Cardiac muscle cell (in vitro differentiated cells and primary cell): Measurements from ENCODE around the gene CNTNAP2. TPM values are rescaled to one million over a fixed set of nuclear protein-coding genes. Genes with fewer than 3 reads are reported as not detected.

ENCODE experiments used
- DNase-seq, 2 donors: peaks; one replicate each; pipeline versions ENCODE4 v3.0.0 to v3.0.0-alpha.2; 2010 to 2017; ENCODE audit warnings: low read depth in 1 of 2, low spot score in 1 of 2
- H3K27ac ChIP-seq: fragments of 200-600 bp; sonication (generic); 2 replicates; pipeline ENCODE4 v1.5.1; 2016
- H3K27me3 ChIP-seq: fragments of 200-600 bp; sonication (generic); 2 replicates; pipeline ENCODE4 v1.6.0; 2016; ENCODE audit warnings: control low read depth
- H3K36me3 ChIP-seq: fragments of 200-600 bp; sonication (generic); 2 replicates; pipeline ENCODE4 v1.5.1; 2016; ENCODE audit warnings: control low read depth
- H3K4me1 ChIP-seq: fragments of 200-600 bp; sonication (generic); 2 replicates; pipeline ENCODE4 v1.8.1; 2017; ENCODE audit warnings: low read depth, mild to moderate bottlenecking, mixed run types
- H3K4me3 ChIP-seq: fragments of 200-600 bp; sonication (generic); 2 replicates; pipeline ENCODE4 v1.5.1; 2016; ENCODE audit warnings: mild to moderate bottlenecking
- H3K9me3 ChIP-seq: fragments of 200-600 bp; sonication (generic); 2 replicates; pipeline ENCODE4 v1.5.1; 2017; ENCODE audit warnings: low read depth, mild to moderate bottlenecking, control low read depth
- CTCF ChIP-seq: IDR thresholded peaks from 2 replicates; pipeline ENCODE4 v1.5.1; 2012; ENCODE audit warnings: low read depth, mild to moderate bottlenecking, low read length
- polyA plus RNA-seq: library from polyadenylated mRNA; unstranded; fragments of >200 nt; fragmentation: Nextera tagmentation; extraction: Ambion mirVana; gene quantifications from 2 replicates; pipeline ENCODE4 v1.2.1, GENCODE V29; 2016
- total RNA-seq: library from RNA; depleted of rRNA; stranded (reverse); fragments of >200 nt; gene quantifications from 2 replicates; pipeline ENCODE4 v1.2.3, GENCODE V29; 2016

CNTNAP2 gene
- total and polyA plus RNA-seq, 2 experiments from 2014 or later: 4.8 to 5.1 TPM

- no peak overlapping the region for H3K27ac ChIP-seq
- H3K27me3 ChIP-seq: no peaks in the 10 kb centered on the region
- peak in 1 of 2 donors; percentile 42 for DNase-seq
These were observed 12.7 kb downstream of the CNTNAP2 start for GRCh38 chr7:146129296-146129695.

GRCh38 chr7:146129997-146130396 is 13.4 kb downstream of the CNTNAP2 start:
- H3K4me1 ChIP-seq: no peaks in the 10 kb centered on the region
- no peak overlapping the region for H3K27ac ChIP-seq
- H3K27me3 ChIP-seq: no peaks in the 10 kb centered on the region
- no peak overlapping the region for H3K4me3 ChIP-seq
- no peak for TF ChIP-seq CTCF
- no peak for DNase-seq
- H3K9me3 ChIP-seq: no peaks in the 10 kb centered on the region
- H3K36me3 ChIP-seq: no peaks in the 10 kb centered on the region

More at GRCh38 chr7:146129296-146129695, 12.7 kb downstream of the CNTNAP2 start:
- H3K36me3 ChIP-seq: no peaks in the 10 kb centered on the region
- H3K4me3 ChIP-seq: no peak overlapping the region
- TF ChIP-seq CTCF: no peak
- H3K4me1 ChIP-seq: no peaks in the 10 kb centered on the region
- H3K9me3 ChIP-seq: no peaks in the 10 kb centered on the region

- H3K27me3 ChIP-seq: no peaks in the 10 kb centered on the region
- H3K9me3 ChIP-seq: no peaks in the 10 kb centered on the region
- no peak overlapping the region for H3K4me3 ChIP-seq
- H3K4me1 ChIP-seq: no peaks in the 10 kb centered on the region
- no peak for DNase-seq
- no peak overlapping the region for H3K27ac ChIP-seq
- H3K36me3 ChIP-seq: no peaks in the 10 kb centered on the region
- no peak for TF ChIP-seq CTCF
These were observed 15.1 kb downstream of the CNTNAP2 start for GRCh38 chr7:146131701-146132100.

- no peak for TF ChIP-seq CTCF
- DNase-seq: no peak
- H3K36me3 ChIP-seq: no peaks in the 10 kb centered on the region
These were observed 19.8 kb downstream of the CNTNAP2 start for GRCh38 chr7:146136357-146136875.

GRCh38 chr7:146138926-146139325 is 22.3 kb downstream of the CNTNAP2 start:
- no peaks in the 10 kb centered on the region for H3K27me3 ChIP-seq
- no peak overlapping the region for H3K4me3 ChIP-seq
- H3K4me1 ChIP-seq: no peaks in the 10 kb centered on the region
- H3K9me3 ChIP-seq: no peaks in the 10 kb centered on the region
- no peak for TF ChIP-seq CTCF
- no peaks in the 10 kb centered on the region for H3K36me3 ChIP-seq
- no peak overlapping the region for H3K27ac ChIP-seq
- no peak for DNase-seq

More at GRCh38 chr7:146136357-146136875, 19.8 kb downstream of the CNTNAP2 start:
- Histone ChIP-seq H3K27ac (no peak overlapping the region), H3K27me3 (no peaks in the 10 kb centered on the region), H3K4me1 (no peaks in the 10 kb centered on the region), H3K9me3 (no peaks in the 10 kb centered on the region), H3K4me3 (no peak overlapping the region)
